Neural cell (in vitro differentiated cells): ENCODE data around the gene TMEM245.

ENCODE experiments used
- CTCF ChIP-seq: fragments of 450-650 bp; IDR thresholded peaks from 2 replicates; pipeline ENCODE4 v1.5.1; 2014; ENCODE audit warnings: antibody characterized with exemption, mild to moderate bottlenecking, moderate library complexity; ENCODE audit not compliant: poor library complexity, severe bottlenecking
- EZH2 ChIP-seq: fragments of 200-600, 300-800 bp; shearing (Covaris generic), sonication (generic); IDR thresholded peaks from 2 replicates; pipeline ENCODE4 v1.6.1; 2014; ENCODE audit warnings: antibody characterized with exemption, low read length, borderline replicate concordance, mild to moderate bottlenecking; ENCODE audit not compliant: insufficient read depth, poor library complexity, severe bottlenecking
- MXI1 ChIP-seq: fragments of 450-650 bp; conservative IDR thresholded peaks from 2 replicates; pipeline ENCODE4 v1.6.1; 2014; ENCODE audit warnings: antibody characterized with exemption, mild to moderate bottlenecking; ENCODE audit not compliant: poor library complexity, severe bottlenecking
- POLR2AphosphoS5 ChIP-seq: IDR thresholded peaks from 2 replicates; pipeline ENCODE4 v1.6.1; 2012
- RAD21 ChIP-seq: fragments of 450-650 bp; conservative IDR thresholded peaks from 2 replicates; pipeline ENCODE4 v1.6.1; 2014; ENCODE audit warnings: antibody characterized with exemption, mild to moderate bottlenecking, moderate library complexity
- REST ChIP-seq: IDR thresholded peaks from 2 replicates; pipeline ENCODE4 v1.6.1; 2012; ENCODE audit warnings: borderline replicate concordance
- SMC3 ChIP-seq: fragments of 450-650 bp; conservative IDR thresholded peaks from 2 replicates; pipeline ENCODE4 v1.6.1; 2014; ENCODE audit warnings: antibody characterized with exemption, mild to moderate bottlenecking, moderate library complexity; ENCODE audit not compliant: poor library complexity

- TF ChIP-seq RAD21 (no peak), SMC3 (no peak), CTCF (no peak), POLR2AphosphoS5 (no peak), MXI1 (no peak), REST (no peak), EZH2 (no peak)
Observed at GRCh38 chr9:109092051-109092580, 27.6 kb downstream of the TMEM245 start.
